Measurements from ENCODE around the gene TRIL. TPM values are rescaled to one million over a fixed set of nuclear protein-coding genes. Genes with fewer than 3 reads are reported as not detected.

TRIL gene
- total and polyA plus RNA-seq, 2 of the 4 experiments (the other 2 are of a cell fraction), result under 0.01 to 0.09 TPM

- Histone ChIP-seq H2BK5ac (ENCODE audit: low read depth, low read length, poor library complexity, severe bottlenecking) (no peak overlapping the region), H3K4me2 (ENCODE audit: low read depth, low read length) (no peak overlapping the region), H4K5ac (ENCODE audit: low read depth, low read length) (no peak overlapping the region), H3K4me1 (ENCODE audit: control insufficient read depth, insufficient read depth, low read length) (0 out of 2 replicates have a peak, but pooled peaks cover 5% of the 10 kb centered on the region), H3K27me3 (ENCODE audit: control insufficient read depth, insufficient read depth, low read length) (peaks cover 8% of the 10 kb centered on the region), H4K8ac (ENCODE audit: low read depth in 2 of 2, low read length in 2 of 2) (no peak overlapping the region), H2BK15ac (ENCODE audit: low read depth, low read length) (no peak overlapping the region), H3K23ac (ENCODE audit: low read depth, low read length) (no peak overlapping the region), H3K18ac (ENCODE audit: low read depth, low read length) (no peak overlapping the region), H3K4me3 (ENCODE audit: insufficient read depth, low read depth, low read length) (no peak overlapping the region), H2AK9ac (replicated peaks; ENCODE audit: low read depth, low read length, poor library complexity) (no peak overlapping the region), H3K14ac (replicated peaks; ENCODE audit: low read depth, low read length) (no peak overlapping the region), H2AFZ (replicated peaks; ENCODE audit: low read length, poor library complexity) (no peak overlapping the region), H3K9me3 (ENCODE audit: control insufficient read depth, insufficient read depth, low read length) (no peaks in the 10 kb centered on the region), H2AK5ac (ENCODE audit: low read depth, low read length) (no peak overlapping the region), H3K79me1 (ENCODE audit: low read depth in 1 of 2, low read length in 2 of 2) (no peaks in the 10 kb centered on the region), H2BK20ac (ENCODE audit: low read depth, low read length) (no peak overlapping the region), H3K4ac (ENCODE audit: low read depth, low read length) (no peak overlapping the region), H3K36me3 (ENCODE audit: control insufficient read depth, insufficient read depth, low read length) (no peaks in the 10 kb centered on the region), H2BK120ac (ENCODE audit: low read depth, low read length) (no peak overlapping the region), H3K9me1 (ENCODE audit: insufficient read depth, low read length) (peaks cover 4% of the 10 kb centered on the region), H4K20me1 (ENCODE audit: insufficient read depth, low read length) (no peaks in the 10 kb centered on the region), H3K56ac (ENCODE audit: extremely low read depth, insufficient read depth, low read length) (no peak overlapping the region), H3K27ac (ENCODE audit: insufficient read depth, low read length) (no peak overlapping the region), H3K9ac (ENCODE audit: low read depth, low read length) (no peak overlapping the region), H4K91ac (ENCODE audit: insufficient read depth, low read depth, low read length) (no peak overlapping the region)
- CTCF ChIA-PET, result no interaction called here
- intact Hi-C loops (cut with micrococcal nuclease), result no loop called here
- BruUV-seq (replicated peaks), result no TSS peak
- in situ Hi-C loops (cut with MboI; ENCODE audit: low sequenced_read_pairs), result no loop called here
- no CpG with 5 or more reads among the region's 1 CpG for WGBS, 2 experiments (ENCODE audit: extremely low coverage in 2 of 2, insufficient read length in 1 of 2)
- TF ChIP-seq ELK1 (IDR thresholded peaks at IDR 0.05; ENCODE audit: borderline replicate concordance, low read depth, low read length) (no peak), CTCF (conservative IDR thresholded peaks at IDR 0.05; ENCODE audit: low read depth, low read length) (no peak), NFE2L2 (IDR thresholded peaks at IDR 0.05; ENCODE audit: low read depth, low read length) (no peak), RFX5 (IDR thresholded peaks at IDR 0.05; ENCODE audit: low read depth, low read length) (no peak), MXI1 (IDR thresholded peaks at IDR 0.05; ENCODE audit: borderline replicate concordance, low read depth, low read length) (no peak), BHLHE40 (IDR thresholded peaks at IDR 0.05; ENCODE audit: low read depth, low read length) (no peak), USF2 (IDR thresholded peaks at IDR 0.05; ENCODE audit: low read depth, low read length) (no peak), SMC3 (IDR thresholded peaks at IDR 0.05; ENCODE audit: low read depth, low read length) (no peak), RAD21 (IDR thresholded peaks at IDR 0.05; ENCODE audit: low read length) (no peak), MAFK (IDR thresholded peaks at IDR 0.05; ENCODE audit: low read depth, low read length) (no peak), RCOR1 (IDR thresholded peaks at IDR 0.05; ENCODE audit: insufficient replicate concordance, low read length) (no peak), FOS (IDR thresholded peaks at IDR 0.05; ENCODE audit: low read depth, low read length) (no peak)
- POLR2A ChIA-PET (ENCODE audit: unreplicated experiment), result no interaction called here
- no peak for ATAC-seq (ENCODE audit: low read depth)
- DNase-seq, result no peak
- dilution Hi-C loops (cut with HindIII; ENCODE audit: low sequenced_read_pairs, unreplicated experiment), result no loop called here
These were observed 34.7 kb upstream of the TRIL start for GRCh38 chr7:28992798-28993197.
